ENCODE results near the gene DRAP1.

DRAP1 gene

GRCh38 chr11:65920372-65920802, 1.2 kb downstream of the DRAP1 start:
- no peak for DNase-seq (ENCODE audit: low read depth)
- TF ChIP-seq CTCF (IDR thresholded peaks at IDR 0.05; ENCODE audit: control insufficient read depth, insufficient read depth, low read depth, low read length, missing control alignments), result no peak
- peak overlapping the region; percentile 98 for H3K4me3 ChIP-seq (ENCODE audit: control insufficient read depth, low read depth, low read length)

GRCh38 chr11:65921033-65921555, 1.9 kb downstream of the DRAP1 start:
- H3K4me3 ChIP-seq (ENCODE audit: control insufficient read depth, low read depth, low read length), result peak overlapping the region; percentile 98
- TF ChIP-seq CTCF (IDR thresholded peaks at IDR 0.05; ENCODE audit: control insufficient read depth, insufficient read depth, low read depth, low read length, missing control alignments), result no peak
- DNase-seq (ENCODE audit: low read depth), result no peak

GRCh38 chr11:65921876-65922275, 2.6 kb downstream of the DRAP1 start:
- no peak for TF ChIP-seq CTCF (IDR thresholded peaks at IDR 0.05; ENCODE audit: control insufficient read depth, insufficient read depth, low read depth, low read length, missing control alignments)
- no peak overlapping the region for H3K4me3 ChIP-seq (ENCODE audit: control insufficient read depth, low read depth, low read length)
- no peak for DNase-seq (ENCODE audit: low read depth)

- no peak for TF ChIP-seq CTCF (IDR thresholded peaks at IDR 0.05; ENCODE audit: control insufficient read depth, insufficient read depth, low read depth, low read length, missing control alignments)
- H3K4me3 ChIP-seq (ENCODE audit: control insufficient read depth, low read depth, low read length), result no peak overlapping the region
- DNase-seq (ENCODE audit: low read depth), result no peak
These were observed 3.3 kb downstream of the DRAP1 start for GRCh38 chr11:65922565-65922964.

- no peak overlapping the region for H3K4me3 ChIP-seq (ENCODE audit: control insufficient read depth, low read depth, low read length)
- TF ChIP-seq CTCF (IDR thresholded peaks at IDR 0.05; ENCODE audit: control insufficient read depth, insufficient read depth, low read depth, low read length, missing control alignments), result no peak
- no peak for DNase-seq (ENCODE audit: low read depth)
These were observed 6.2 kb downstream of the DRAP1 start for GRCh38 chr11:65925397-65925796.

- no peak overlapping the region for H3K4me3 ChIP-seq (ENCODE audit: control insufficient read depth, low read depth, low read length)
These were observed 8.7 kb downstream of the DRAP1 start for GRCh38 chr11:65927904-65928397.

More at GRCh38 chr11:65927904-65928397, 8.7 kb downstream of the DRAP1 start:
- no peak for DNase-seq (ENCODE audit: low read depth)
- TF ChIP-seq CTCF (IDR thresholded peaks at IDR 0.05; ENCODE audit: control insufficient read depth, insufficient read depth, low read depth, low read length, missing control alignments), result no peak
